PFSK-1 (cell line): ENCODE results near the gene FBXW11.

Experiments used
- FOXP2 ChIP-seq: optimal IDR thresholded peaks from 2 replicates; pipeline ENCODE3; 2011; ENCODE audit warnings: borderline replicate concordance, control low read depth, inconsistent platforms; ENCODE audit not compliant: insufficient read depth; ENCODE audit errors: extremely low read length, extremely low read depth
- POLR2AphosphoS5 ChIP-seq: IDR thresholded peaks from 2 replicates; pipeline ENCODE4 v1.6.1; 2012; ENCODE audit warnings: low read depth, mild to moderate bottlenecking, control low read depth, low read length, moderate library complexity
- REST ChIP-seq, 2 experiments: IDR thresholded peaks; 2 replicates each; pipeline versions ENCODE4 v1.6.1 to v1.8.0; 2011 to 2012; ENCODE audit warnings: low read depth in 2 of 2, low read length in 2 of 2, control low read depth in 1 of 2, inconsistent platforms in 1 of 2, mild to moderate bottlenecking in 1 of 2, moderate library complexity in 1 of 2; ENCODE audit not compliant: insufficient read depth in 1 of 2
- SIN3A ChIP-seq: IDR thresholded peaks from 2 replicates; pipeline ENCODE4 v1.6.1; 2012; ENCODE audit warnings: mild to moderate bottlenecking, low read length, moderate library complexity, borderline replicate concordance; ENCODE audit not compliant: insufficient read depth
- TAF1 ChIP-seq: IDR thresholded peaks from 2 replicates; pipeline ENCODE4 v1.6.1; 2012; ENCODE audit warnings: low read length, control low read depth, borderline replicate concordance; ENCODE audit not compliant: insufficient read depth

Gene FBXW11

GRCh38 chr5:171832775-171833174 is 173.7 kb downstream of the FBXW11 start:
- no peak for TF ChIP-seq TAF1

- no peak for TF ChIP-seq TAF1
- TF ChIP-seq POLR2AphosphoS5 = no peak
- no peak for TF ChIP-seq FOXP2
- TF ChIP-seq SIN3A = no peak
Measured at GRCh38 chr5:171830686-171831085, 175.8 kb downstream of the FBXW11 start.

- TF ChIP-seq REST (IDR thresholded peaks at IDR 0.05; ENCODE audit: insufficient read depth in 1 of 2, low read depth in 2 of 2, low read length in 2 of 2) (no peak), SIN3A (no peak), FOXP2 (no peak), POLR2AphosphoS5 (no peak), TAF1 (no peak)
Measured at GRCh38 chr5:171827162-171827561, 179.3 kb downstream of the FBXW11 start.

GRCh38 chr5:171826132-171826531 is 180.3 kb downstream of the FBXW11 start:
- TF ChIP-seq FOXP2 (no peak), TAF1 (no peak), POLR2AphosphoS5 (no peak), REST (IDR thresholded peaks at IDR 0.05; ENCODE audit: insufficient read depth in 1 of 2, low read depth in 2 of 2, low read length in 2 of 2) (no peak), SIN3A (no peak)

- TF ChIP-seq SIN3A = no peak
- no peak for TF ChIP-seq REST (IDR thresholded peaks at IDR 0.05; ENCODE audit: insufficient read depth in 1 of 2, low read depth in 2 of 2, low read length in 2 of 2)
- no peak for TF ChIP-seq POLR2AphosphoS5
- TF ChIP-seq FOXP2 = no peak
- TF ChIP-seq TAF1 = no peak
Measured at GRCh38 chr5:171825051-171825450, 181.4 kb downstream of the FBXW11 start.

- TF ChIP-seq POLR2AphosphoS5 (no peak), TAF1 (no peak), FOXP2 (no peak), SIN3A (no peak), REST (IDR thresholded peaks at IDR 0.05; ENCODE audit: insufficient read depth in 1 of 2, low read depth in 2 of 2, low read length in 2 of 2) (no peak)
Measured at GRCh38 chr5:171823269-171823668, 183.2 kb downstream of the FBXW11 start.
